GM21390 (cell line): Measurements from ENCODE around the gene RPL10.

Experiments
- ATAC-seq: cut with Tn5 transposase; IDR thresholded peaks from one replicate; pipeline ENCODE4 v1.9.1; 2021; ENCODE audit not compliant: unreplicated experiment

The RPL10 gene

GRCh38 chrX:154428176-154429171, 30.3 kb downstream of the RPL10 start, which contains the start of gene ATP6AP1:
Gene ATP6AP1 (plus strand): TSS chrX:154428677. CDS start chrX:154428693, 16 bp downstream.
- peak; percentile 95 for ATAC-seq

GRCh38 chrX:154429711-154430110, 31.5 kb downstream of the RPL10 start:
- no peak for ATAC-seq

DNA sequence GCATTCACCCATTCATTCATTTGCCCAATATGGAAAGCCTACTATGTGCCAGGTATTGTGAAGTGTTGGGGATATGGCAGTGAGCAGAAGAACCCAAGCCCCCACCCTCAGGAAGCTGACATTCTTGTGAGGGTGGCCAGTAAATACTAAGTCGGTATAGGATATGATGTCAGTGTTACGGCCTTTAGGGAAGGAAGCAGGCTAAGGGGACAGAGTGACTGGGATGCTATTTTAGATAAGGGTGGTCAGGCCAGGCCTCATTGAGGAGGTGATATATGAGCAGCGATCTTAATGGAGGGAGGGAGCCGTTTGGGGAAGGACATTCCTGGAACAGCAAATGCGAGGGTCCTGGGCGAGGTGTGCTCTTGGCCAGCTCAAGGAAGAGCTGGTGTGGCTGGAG, 32.3 kb downstream of the RPL10 start:
- ATAC-seq: no peak

DNA sequence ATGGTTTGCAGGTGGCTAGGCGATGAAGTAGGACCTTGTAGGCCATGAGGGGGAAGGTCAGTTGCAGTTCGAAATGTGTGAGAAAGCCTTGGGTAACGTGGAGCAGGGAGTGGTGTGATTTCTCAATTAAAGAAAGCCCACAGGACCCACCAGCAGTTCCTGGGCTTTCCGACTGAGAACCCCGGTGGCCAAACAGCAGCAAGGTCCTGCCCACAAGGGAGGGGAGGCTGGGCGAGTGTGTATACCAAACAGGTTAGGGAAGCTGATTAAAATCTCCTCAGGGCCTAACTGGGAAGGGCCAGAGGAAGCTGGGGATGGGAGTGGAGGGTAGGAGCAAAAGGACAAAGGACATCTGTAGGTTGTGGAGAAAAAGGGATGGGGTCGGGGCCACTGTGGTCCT, 32.7 kb downstream of the RPL10 start:
- ATAC-seq: no peak

GRCh38 chrX:154431341-154431740, 33.2 kb downstream of the RPL10 start:
- ATAC-seq: no peak

DNA sequence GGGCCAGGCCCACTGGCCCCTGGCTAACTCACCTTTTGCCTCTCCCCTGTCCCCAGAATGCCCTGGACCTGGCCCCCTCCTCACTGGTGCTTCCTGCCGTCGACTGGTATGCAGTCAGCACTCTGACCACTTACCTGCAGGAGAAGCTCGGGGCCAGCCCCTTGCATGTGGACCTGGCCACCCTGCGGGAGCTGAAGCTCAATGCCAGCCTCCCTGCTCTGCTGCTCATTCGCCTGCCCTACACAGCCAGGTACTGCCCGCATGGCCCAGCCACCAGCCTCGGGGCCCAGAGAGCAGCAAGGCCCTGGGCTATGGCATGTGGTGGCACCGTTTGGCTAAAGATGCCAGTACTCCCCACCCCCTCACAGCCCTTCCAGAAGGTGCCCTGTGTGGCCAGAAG, 34.0 kb downstream of the RPL10 start:
- ATAC-seq: no peak

- ATAC-seq: no peak
Measured at GRCh38 chrX:154433605-154434004, 35.4 kb downstream of the RPL10 start.

GRCh38 chrX:154434394-154435168, 36.4 kb downstream of the RPL10 start:
- no peak for ATAC-seq

DNA sequence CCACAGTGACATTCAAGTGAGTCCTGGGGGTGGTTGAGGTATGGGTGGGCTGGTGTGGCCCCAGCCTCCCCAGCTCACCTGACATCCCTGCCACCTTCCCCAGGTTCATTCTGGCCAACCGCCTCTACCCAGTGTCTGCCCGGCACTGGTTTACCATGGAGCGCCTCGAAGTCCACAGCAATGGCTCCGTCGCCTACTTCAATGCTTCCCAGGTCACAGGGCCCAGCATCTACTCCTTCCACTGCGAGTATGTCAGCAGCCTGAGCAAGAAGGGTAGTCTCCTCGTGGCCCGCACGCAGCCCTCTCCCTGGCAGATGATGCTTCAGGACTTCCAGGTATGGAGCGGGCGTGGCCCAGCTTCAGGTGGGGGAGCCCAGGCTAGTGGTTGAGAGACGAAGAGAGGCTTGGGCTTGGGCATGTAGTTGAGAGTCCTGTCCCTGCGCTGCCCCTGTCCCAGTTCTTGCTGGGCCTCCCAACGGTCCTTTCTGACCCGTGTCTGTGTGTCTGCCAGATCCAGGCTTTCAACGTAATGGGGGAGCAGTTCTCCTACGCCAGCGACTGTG, 37.1 kb downstream of the RPL10 start:
- ATAC-seq: no peak

DNA sequence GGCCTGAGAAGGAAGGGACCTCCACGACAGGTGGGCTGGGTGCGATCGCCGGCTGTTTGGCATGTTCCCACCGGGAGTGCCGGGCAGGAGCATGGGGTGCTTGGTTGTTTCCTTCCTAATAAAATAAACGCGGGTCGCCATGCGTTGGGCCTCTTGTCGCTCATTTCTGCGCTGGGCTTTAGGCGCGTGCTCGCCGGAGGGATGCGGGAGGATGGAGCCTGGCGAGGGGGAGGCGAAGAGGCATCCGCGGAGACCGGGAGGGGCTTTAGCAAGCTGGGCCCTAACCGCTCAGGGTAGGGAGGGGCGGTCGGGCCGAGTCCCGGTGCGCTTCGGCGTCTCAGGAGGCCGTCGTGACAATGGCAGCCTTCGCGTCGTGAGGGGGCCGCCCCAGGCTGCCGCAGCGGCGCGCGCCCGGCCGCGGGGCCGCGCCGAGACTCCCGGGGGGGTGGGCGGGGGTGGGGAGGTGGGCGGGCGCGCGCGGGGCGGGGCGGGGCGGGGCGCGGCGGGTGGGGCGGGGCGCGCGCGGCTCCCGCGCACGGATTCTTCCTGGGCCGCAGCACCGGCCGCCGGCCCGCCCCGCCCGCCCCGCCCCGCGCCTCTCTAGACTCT, 38.3 kb downstream of the RPL10 start:
- ATAC-seq: no peak

DNA sequence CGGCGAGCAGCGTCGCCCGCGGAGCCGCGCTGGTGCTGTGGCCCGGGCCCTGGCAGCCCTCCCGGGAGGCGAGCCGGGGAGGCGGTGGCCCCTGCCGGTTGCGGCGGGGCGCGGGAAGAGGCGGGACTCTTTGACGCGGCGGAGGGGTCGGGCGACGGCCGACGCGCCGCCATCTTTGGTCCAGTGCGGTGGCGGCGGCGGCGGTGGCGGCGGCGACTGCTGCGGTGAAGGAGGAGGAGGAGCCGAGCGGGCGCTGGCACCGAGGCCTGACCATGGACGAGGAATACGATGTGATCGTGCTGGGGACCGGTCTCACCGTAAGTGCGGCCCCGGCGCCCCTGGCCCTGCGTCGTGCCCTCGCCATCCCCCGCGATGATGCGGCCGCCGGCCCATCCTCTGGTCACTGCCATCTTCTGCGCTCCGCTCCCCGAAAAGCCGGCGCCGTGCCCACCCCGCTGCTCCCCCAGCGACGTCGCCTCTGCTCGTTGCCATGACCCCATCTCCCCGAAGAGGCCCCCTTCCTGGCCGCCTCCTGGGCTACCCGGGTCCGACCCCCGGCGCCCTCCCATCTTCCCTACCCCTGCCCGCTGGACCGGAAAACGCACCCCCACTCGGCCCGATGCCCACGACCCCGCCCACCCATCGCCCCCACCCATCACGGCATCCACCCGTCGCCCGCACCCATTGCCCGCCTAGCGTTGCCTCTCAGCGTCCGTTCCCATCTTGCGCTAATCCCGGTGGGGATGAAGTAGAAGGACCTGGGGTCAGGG, 39.0 kb downstream of the RPL10 start, which contains the start of gene GDI1:
Gene GDI1 (plus strand): TSS at position 172 of the 770 bp plus-strand sequence. CDS start 101 bp downstream, at position 273.
- no peak for ATAC-seq

DNA sequence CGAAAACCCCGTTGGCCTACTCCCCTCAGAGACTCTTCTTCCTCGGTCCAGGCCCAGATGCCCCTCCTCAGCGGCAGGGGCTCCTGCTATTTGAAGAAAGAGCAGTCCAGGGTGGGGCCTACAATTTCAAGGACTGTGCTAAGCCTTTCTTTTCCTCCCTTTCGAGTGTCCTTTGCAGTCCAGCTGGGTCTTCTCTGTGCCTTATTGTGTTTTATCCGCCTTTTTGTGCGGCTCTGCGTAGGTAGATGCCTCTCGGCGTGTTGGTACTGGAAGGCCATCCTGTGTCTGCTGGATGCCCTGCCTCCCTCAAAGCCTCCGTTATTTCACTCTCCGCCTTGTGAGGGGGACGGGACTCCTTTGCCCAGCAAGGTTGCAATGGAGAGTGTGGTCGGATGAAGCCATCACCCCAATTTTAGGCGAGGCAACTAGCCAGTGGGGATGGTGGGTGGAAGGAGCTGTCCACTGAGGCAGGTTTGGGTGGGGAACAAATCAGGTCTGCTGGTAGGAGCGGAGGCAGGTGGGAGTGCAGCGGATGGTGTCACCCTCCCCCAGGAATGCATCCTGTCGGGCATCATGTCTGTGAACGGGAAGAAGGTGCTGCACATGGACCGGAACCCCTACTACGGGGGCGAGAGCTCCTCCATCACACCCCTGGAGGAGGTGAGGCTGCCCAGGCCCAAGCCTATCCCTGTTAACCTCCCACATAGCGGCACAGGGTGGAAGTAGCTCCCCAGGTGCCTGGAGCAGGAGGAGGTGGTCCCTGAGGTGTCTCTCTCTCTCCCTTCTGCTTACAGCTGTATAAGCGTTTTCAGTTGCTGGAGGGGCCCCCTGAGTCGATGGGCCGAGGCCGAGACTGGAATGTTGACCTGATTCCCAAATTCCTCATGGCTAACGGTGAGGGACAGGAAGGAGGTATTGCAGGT, 40.1 kb downstream of the RPL10 start:
- ATAC-seq: no peak

DNA sequence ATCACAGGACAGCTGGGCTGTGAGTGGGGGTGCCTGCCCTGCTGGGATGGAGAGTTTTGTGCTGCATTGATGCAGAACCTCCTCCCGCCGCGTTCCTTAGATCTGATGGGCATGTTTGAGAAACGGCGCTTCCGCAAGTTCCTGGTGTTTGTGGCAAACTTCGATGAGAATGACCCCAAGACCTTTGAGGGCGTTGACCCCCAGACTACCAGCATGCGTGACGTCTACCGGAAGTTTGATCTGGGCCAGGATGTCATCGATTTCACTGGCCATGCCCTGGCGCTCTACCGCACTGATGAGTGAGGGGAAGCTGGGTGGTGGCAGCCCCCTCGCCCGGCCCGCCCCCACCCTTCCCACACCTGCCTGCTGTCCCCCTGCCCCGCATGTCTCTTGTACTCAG, 41.7 kb downstream of the RPL10 start:
- no peak for ATAC-seq

GRCh38 chrX:154440623-154441357, 42.6 kb downstream of the RPL10 start:
- ATAC-seq: no peak

DNA sequence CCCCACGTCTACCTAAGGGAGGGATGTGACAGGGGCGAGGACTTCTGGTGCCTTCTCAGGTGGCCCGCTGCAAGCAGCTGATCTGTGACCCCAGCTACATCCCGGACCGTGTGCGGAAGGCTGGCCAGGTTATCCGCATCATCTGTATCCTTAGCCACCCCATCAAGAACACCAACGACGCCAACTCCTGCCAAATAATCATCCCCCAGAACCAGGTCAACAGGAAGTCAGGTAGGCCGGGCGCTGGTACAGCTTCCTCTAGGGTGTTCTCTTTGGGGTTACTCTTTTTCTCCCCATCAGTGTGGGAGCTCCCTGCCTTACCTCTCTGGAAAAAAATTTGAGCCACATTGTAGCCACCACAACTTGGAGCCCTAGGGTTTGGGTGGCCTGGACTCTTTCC, 43.4 kb downstream of the RPL10 start:
- no peak for ATAC-seq

DNA sequence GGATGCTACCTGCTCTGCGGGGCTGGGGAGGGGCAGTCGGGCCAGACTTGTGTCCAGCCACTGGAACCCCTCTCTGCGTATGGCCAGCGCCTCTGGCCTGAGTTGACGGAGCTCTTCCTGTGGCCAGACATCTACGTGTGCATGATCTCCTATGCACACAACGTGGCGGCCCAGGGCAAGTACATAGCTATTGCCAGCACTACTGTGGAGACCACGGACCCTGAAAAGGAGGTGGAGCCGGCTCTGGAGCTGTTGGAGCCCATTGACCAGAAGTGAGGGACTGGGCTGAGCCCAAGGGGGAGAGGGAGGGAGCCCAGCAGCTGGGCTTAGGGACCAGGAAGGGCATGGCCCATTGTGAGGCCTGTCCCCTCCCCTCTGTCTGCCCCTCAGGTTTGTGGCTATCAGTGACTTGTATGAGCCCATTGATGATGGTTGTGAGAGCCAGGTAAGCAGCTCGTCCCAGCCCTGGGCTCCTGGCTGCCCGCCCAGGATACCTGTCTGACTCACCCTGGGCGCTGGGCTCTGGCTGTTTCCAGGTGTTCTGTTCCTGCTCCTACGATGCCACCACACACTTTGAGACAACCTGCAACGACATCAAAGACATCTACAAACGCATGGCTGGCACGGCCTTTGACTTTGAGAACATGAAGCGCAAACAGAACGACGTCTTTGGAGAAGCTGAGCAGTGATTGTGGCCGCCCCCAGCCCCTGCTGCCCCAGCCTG, 44.0 kb downstream of the RPL10 start:
- no peak for ATAC-seq

GRCh38 chrX:154443479-154443910, 45.3 kb downstream of the RPL10 start:
- no peak for ATAC-seq
